Gastroesophageal sphincter (tissue), 4 donors: Measurements from ENCODE around the gene USP12. TPM values are rescaled to one million over a fixed set of nuclear protein-coding genes. Genes with fewer than 3 reads are reported as not detected.

Source experiments
- ATAC-seq: fragments of 150-250 bp; one replicate; pipeline ENCODE4 v1.9.1; 2016; ENCODE audit warnings: mild to moderate bottlenecking, moderate library complexity
- H3K27ac ChIP-seq, 4 donors: fragments of 200-600 bp; sonication (generic) in 3 of 4; 1 replicate in 3 of 4; 2 replicates in 1 of 4; pipeline ENCODE4 v1.5.1; 2016 to 2019
- H3K27me3 ChIP-seq: fragments of 200-600 bp; sonication (generic); one replicate; pipeline ENCODE4 v1.5.1; 2019
- H3K36me3 ChIP-seq, 2 donors: fragments of 200-600 bp; sonication (generic); one replicate each; pipeline ENCODE4 v1.5.1; 2019; ENCODE audit warnings: control low read depth in 1 of 2
- H3K4me1 ChIP-seq, 3 donors: fragments of 200-600 bp; sonication (generic); 1 replicate in 2 of 3; 2 replicates in 1 of 3; pipeline ENCODE4 v1.5.1; 2016 to 2019; ENCODE audit warnings: control low read depth in 2 of 3
- H3K4me3 ChIP-seq, 2 donors: fragments of 200-600 bp; sonication (generic); one replicate each; pipeline ENCODE4 v1.5.1; 2019; ENCODE audit warnings: mild to moderate bottlenecking in 1 of 2, moderate library complexity in 1 of 2
- H3K9me3 ChIP-seq, 3 donors: fragments of 200-600 bp; sonication (generic); one replicate each; pipeline ENCODE4 v1.5.1; 2017 to 2019; ENCODE audit warnings: control low read depth in 2 of 3
- CTCF ChIP-seq, 4 experiments: fragments of 200-600 bp in 2 of 4; fragments of 450-650 bp in 2 of 4; sonication (generic) in 1 of 4; IDR thresholded peaks; one replicate each; pipeline ENCODE4 v1.5.1; 2017 to 2019; ENCODE audit warnings: antibody characterized with exemption in 4 of 4, mild to moderate bottlenecking in 2 of 4, moderate library complexity in 2 of 4
- EP300 ChIP-seq: sonication (generic); formaldehyde crosslinking; IDR thresholded peaks from one replicate; pipeline ENCODE4 v1.6.1; 2017; ENCODE audit warnings: antibody characterized with exemption, mild to moderate bottlenecking
- POLR2A ChIP-seq, 2 donors: fragments of 450-650 bp; IDR thresholded peaks; one replicate each; pipeline ENCODE4 v1.6.1; 2017; ENCODE audit warnings: antibody characterized with exemption in 2 of 2, mild to moderate bottlenecking in 2 of 2, moderate library complexity in 1 of 2
- POLR2AphosphoS5 ChIP-seq: sonication (generic); formaldehyde crosslinking; IDR thresholded peaks from one replicate; pipeline ENCODE4 v1.6.1; 2017; ENCODE audit warnings: antibody characterized with exemption
- WGBS, 2 donors: methylation state at CpG; one replicate each; pipeline ENCODE4 v1.1.5; 2018; ENCODE audit warnings: low coverage in 1 of 2; 5-methylcytosine and 5-hydroxymethylcytosine counted together
- total RNA-seq, 4 donors: library from RNA; depleted of rRNA; stranded (reverse); fragments of >200 nt; gene quantifications; one replicate each; pipeline ENCODE4 v1.1.0, GENCODE V29; 2016

The USP12 gene
- total RNA-seq, 4 donors from 2014 or later = 55.7 to 116 (median 78.8) TPM

- no peak overlapping the region for H3K4me3 ChIP-seq
- 62 to 67% methylated on average over 1 to 3 of the region's 5 CpGs for WGBS, 2 donors
- peak overlapping the region in 3 of 4 donors; percentile 62 to 84 (median 78) for H3K27ac ChIP-seq
- no peaks in the 10 kb centered on the region for H3K27me3 ChIP-seq
- H3K4me1 ChIP-seq = peaks cover 10 to 63% (median 22%) of the 10 kb centered on the region in 3 donors
- ATAC-seq = no peak
- TF ChIP-seq EP300 (no peak), CTCF (IDR thresholded peaks at IDR 0.05) (no peak), POLR2AphosphoS5 (no peak), POLR2A (IDR thresholded peaks at IDR 0.05) (no peak)
- no peaks in the 10 kb centered on the region for H3K9me3 ChIP-seq
- no peaks in the 10 kb centered on the region for H3K36me3 ChIP-seq
Observed at GRCh38 chr13:27037571-27037970, 134.0 kb downstream of the USP12 start.

DNA sequence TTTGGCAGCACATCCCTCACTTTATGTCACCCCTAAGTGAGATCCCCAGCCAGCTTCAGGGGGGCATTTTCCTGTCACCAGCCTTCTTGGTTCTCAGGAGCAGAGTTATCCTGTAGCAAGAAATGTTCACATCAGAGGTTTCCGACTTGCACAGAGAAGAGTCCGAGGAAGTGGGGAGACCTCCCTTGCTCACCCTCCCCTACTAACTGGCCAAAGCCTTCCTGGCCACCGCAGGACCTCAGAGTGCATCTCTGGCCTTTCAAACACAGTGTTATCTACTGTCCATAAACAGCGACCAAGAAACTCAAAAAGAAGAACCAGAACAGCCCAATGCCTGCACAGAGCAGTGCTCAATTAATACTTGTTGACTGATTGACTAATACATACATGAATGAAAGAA, 134.4 kb downstream of the USP12 start:
- TF ChIP-seq EP300 (no peak), POLR2AphosphoS5 (no peak), POLR2A (IDR thresholded peaks at IDR 0.05) (no peak), CTCF (IDR thresholded peaks at IDR 0.05) (no peak)
- H3K27me3 ChIP-seq = no peaks in the 10 kb centered on the region
- peak overlapping the region; percentile 39 to 84 (median 70) for H3K27ac ChIP-seq
- no peaks in the 10 kb centered on the region for H3K9me3 ChIP-seq
- no peak overlapping the region for H3K4me3 ChIP-seq
- ATAC-seq = no peak
- H3K36me3 ChIP-seq = no peaks in the 10 kb centered on the region
- WGBS, 2 donors = 60 to 80% methylated on average over 2 to 3 of the region's 4 CpGs
- peaks cover 10 to 61% (median 22%) of the 10 kb centered on the region in 3 donors for H3K4me1 ChIP-seq

DNA sequence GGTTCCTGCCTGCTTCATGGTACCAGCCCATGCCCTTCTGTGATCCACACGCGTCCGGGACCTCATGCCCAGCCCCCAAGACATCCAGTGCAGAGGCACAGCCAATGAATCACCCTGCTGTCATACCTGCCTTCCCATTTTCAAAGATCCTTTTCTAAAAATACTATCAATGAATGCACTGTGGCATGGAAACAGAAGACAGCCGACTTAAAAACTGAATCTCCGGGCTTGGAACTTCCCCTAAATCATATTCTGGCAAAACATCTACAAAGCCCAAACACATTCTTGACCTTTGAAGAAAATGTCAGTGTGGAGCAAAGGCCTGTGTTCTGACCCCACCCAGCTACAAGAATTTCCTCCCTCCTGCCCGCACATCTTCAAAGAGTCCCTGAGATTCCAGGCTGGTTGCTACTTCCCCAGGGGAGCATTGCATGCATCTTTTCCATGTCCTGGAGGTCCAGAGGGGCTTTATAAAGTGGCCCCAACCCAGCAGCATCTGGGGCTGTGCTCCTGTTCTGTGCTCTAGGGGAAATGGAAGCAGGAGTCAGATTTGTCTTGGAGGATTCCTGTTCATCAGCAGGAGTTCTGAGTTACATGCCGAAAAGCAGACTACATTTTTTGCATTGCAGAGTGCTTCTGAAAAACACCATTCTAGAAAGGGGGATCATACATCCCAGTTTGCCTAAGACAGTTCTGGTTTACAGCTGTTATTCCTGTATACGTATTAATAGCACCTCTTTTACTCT, 135.2 kb downstream of the USP12 start:
- H3K27ac ChIP-seq = peak overlapping the region; percentile 39 to 84 (median 70)
- peak; percentile 56 for ATAC-seq
- no peaks in the 10 kb centered on the region for H3K36me3 ChIP-seq
- H3K4me1 ChIP-seq = peaks cover 10 to 61% (median 22%) of the 10 kb centered on the region in 3 donors
- no peaks in the 10 kb centered on the region for H3K9me3 ChIP-seq
- H3K27me3 ChIP-seq = no peaks in the 10 kb centered on the region
- WGBS, 2 donors = 14 to 24% methylated on average over 5 of the region's 8 CpGs
- TF ChIP-seq POLR2A (IDR thresholded peaks at IDR 0.05) (no peak), EP300 (no peak), POLR2AphosphoS5 (peak; percentile 54), CTCF (IDR thresholded peaks at IDR 0.05) (no peak)
- H3K4me3 ChIP-seq = no peak overlapping the region

GRCh38 chr13:27035892-27036235, 135.7 kb downstream of the USP12 start:
- ATAC-seq = peak; percentile 3
- H3K4me3 ChIP-seq = no peak overlapping the region
- no peaks in the 10 kb centered on the region for H3K9me3 ChIP-seq
- TF ChIP-seq POLR2AphosphoS5 (peak; percentile 13), EP300 (no peak)
- 80% methylated on average over 2 of the region's 11 CpGs; no CpG with 5 or more reads in 1 of the 2 donors for WGBS, 2 donors
- peaks cover 10 to 58% (median 22%) of the 10 kb centered on the region in 3 donors for H3K4me1 ChIP-seq
- H3K27me3 ChIP-seq = no peaks in the 10 kb centered on the region
- peak overlapping the region in 3 of 4 donors; percentile 62 to 84 (median 78) for H3K27ac ChIP-seq
- H3K36me3 ChIP-seq = no peaks in the 10 kb centered on the region

GRCh38 chr13:27034678-27035111, 136.9 kb downstream of the USP12 start:
- TF ChIP-seq CTCF (IDR thresholded peaks at IDR 0.05) (no peak), POLR2AphosphoS5 (no peak), EP300 (no peak), POLR2A (IDR thresholded peaks at IDR 0.05) (no peak)
- Histone ChIP-seq H3K9me3 (no peaks in the 10 kb centered on the region), H3K27me3 (no peaks in the 10 kb centered on the region), H3K4me3 (peak overlapping the region in 1 of 2 donors; percentile 19), H3K27ac (peak overlapping the region in 2 of 4 donors; percentile 3 to 84), H3K4me1 (peaks cover 10 to 48% (median 22%) of the 10 kb centered on the region in 3 donors), H3K36me3 (no peaks in the 10 kb centered on the region)
- WGBS, 2 donors = 55% methylated on average over 14 of the region's 18 CpGs; no CpG with 5 or more reads in 1 of the 2 donors
- ATAC-seq = no peak
